Mammary epithelial cell (primary cell): ENCODE data around the gene CEP135.

Experiments
- CTCF ChIP-seq, 2 donors: IDR thresholded peaks in 1 of 2; conservative IDR thresholded peaks in 1 of 2; 2 replicates each; pipeline ENCODE4 v1.5.1; 2011 to 2012; ENCODE audit warnings: inconsistent platforms in 2 of 2, low read length in 2 of 2, mild to moderate bottlenecking in 2 of 2, control low read depth in 1 of 2, low read depth in 1 of 2; ENCODE audit not compliant: insufficient read depth in 1 of 2; ENCODE audit errors: extremely low read depth in 1 of 2
- EZH2 ChIP-seq: IDR thresholded peaks from 2 replicates; pipeline ENCODE4 v1.6.1; 2012; ENCODE audit warnings: low read length, inconsistent platforms, borderline replicate concordance

GRCh38 chr4:55907469-55907868 is 41.3 kb upstream of the CEP135 start:
- TF ChIP-seq CTCF (conservative IDR thresholded peaks at IDR 0.05 in 1 of 2, IDR thresholded peaks at IDR 0.05 in 1 of 2; ENCODE audit: extremely low read depth in 1 of 2, insufficient read depth in 1 of 2, low read depth in 1 of 2, low read length in 2 of 2) (no peak), EZH2 (no peak)
